Measurements from ENCODE around the gene B3GALT6.

B3GALT6 gene

GRCh38 chr1:1245178-1245816 lies 13.3 kb downstream of the B3GALT6 start:
- H3K27me3 ChIP-seq (replicated peaks; ENCODE audit: insufficient read depth, low read length): peaks cover 42% of the 10 kb centered on the region
- TF ChIP-seq EZH2phosphoT487 (IDR thresholded peaks at IDR 0.05; ENCODE audit: low read length) (no peak), EZH2 (optimal IDR thresholded peaks at IDR 0.05; ENCODE audit: low read depth, low read length) (no peak), CTCF (IDR thresholded peaks at IDR 0.05; ENCODE audit: low read length) (no peak)
- H3K4me2 ChIP-seq (ENCODE audit: low read depth, low read length): no peak overlapping the region
- no peaks in the 10 kb centered on the region for H3K36me3 ChIP-seq (replicated peaks; ENCODE audit: insufficient read depth, low read length)
- no peaks in the 10 kb centered on the region for H4K20me1 ChIP-seq (ENCODE audit: insufficient read depth, low read length)
- H3F3A ChIP-seq (ENCODE audit: insufficient read depth, low read length): no peaks in the 10 kb centered on the region
- no peak overlapping the region for H3K27ac ChIP-seq (ENCODE audit: low read length)
- DNase-seq: no peak
- H3K9me3 ChIP-seq (replicated peaks; ENCODE audit: insufficient read depth, low read length): no peaks in the 10 kb centered on the region
- no peak overlapping the region for H2AFZ ChIP-seq (ENCODE audit: low read length)
- H3K79me2 ChIP-seq (ENCODE audit: low read length): no peaks in the 10 kb centered on the region
- no peak overlapping the region for H3K4me3 ChIP-seq (ENCODE audit: low read length)
- no peaks in the 10 kb centered on the region for H3K9me2 ChIP-seq (replicated peaks; ENCODE audit: insufficient read depth, low read length)
- no peaks in the 10 kb centered on the region for H3K4me1 ChIP-seq (ENCODE audit: low read length)
- no peak overlapping the region for H3K9ac ChIP-seq (ENCODE audit: low read length)

DNA sequence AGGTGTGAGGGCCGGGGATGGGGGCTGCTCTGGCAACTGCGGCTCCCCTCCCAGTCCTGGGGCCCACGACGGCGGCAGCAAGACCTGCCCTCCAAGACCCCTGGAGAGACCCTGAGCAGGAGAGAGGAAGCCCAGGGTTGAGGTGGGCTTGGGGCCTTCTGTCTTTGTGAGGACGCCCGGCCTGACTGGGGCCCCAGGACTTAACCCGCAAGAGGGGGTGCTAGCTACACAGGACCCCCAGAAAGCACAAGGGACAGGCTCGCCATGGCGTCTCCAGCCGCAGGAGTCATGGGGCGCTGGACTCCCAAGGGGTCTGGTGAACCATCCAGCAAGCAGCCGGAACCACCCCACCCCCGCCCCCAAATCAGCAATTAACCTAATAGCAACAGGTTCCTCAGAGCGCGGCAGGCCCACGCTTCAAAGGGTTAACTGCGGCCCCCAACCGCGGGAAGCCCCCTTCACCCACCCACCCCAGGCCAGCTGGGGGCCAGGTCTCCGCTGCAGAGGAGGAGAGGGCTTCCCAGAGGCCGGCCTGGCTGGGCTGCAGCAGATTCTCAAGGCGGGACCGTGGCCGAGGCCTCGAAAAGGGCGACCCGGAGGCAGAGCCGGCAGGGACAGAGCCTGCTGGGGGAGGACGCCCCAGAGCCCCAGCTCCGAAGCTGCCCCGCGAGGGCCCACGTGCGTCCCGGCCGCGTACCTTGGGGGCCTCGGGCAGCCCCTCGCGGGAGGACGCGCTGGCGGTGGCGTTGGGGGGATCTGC lies 14.0 kb downstream of the B3GALT6 start:
- Histone ChIP-seq H3K4me1 (ENCODE audit: low read length) (no peaks in the 10 kb centered on the region), H3K9me3 (replicated peaks; ENCODE audit: insufficient read depth, low read length) (no peaks in the 10 kb centered on the region), H3K9me2 (replicated peaks; ENCODE audit: insufficient read depth, low read length) (no peaks in the 10 kb centered on the region), H3K27me3 (replicated peaks; ENCODE audit: insufficient read depth, low read length) (peaks cover 38% of the 10 kb centered on the region), H3F3A (ENCODE audit: insufficient read depth, low read length) (no peaks in the 10 kb centered on the region), H4K20me1 (ENCODE audit: insufficient read depth, low read length) (no peaks in the 10 kb centered on the region), H2AFZ (ENCODE audit: low read length) (no peak overlapping the region), H3K79me2 (ENCODE audit: low read length) (no peaks in the 10 kb centered on the region), H3K36me3 (replicated peaks; ENCODE audit: insufficient read depth, low read length) (no peaks in the 10 kb centered on the region), H3K4me3 (ENCODE audit: low read length) (no peak overlapping the region), H3K4me2 (ENCODE audit: low read depth, low read length) (no peak overlapping the region), H3K27ac (ENCODE audit: low read length) (no peak overlapping the region), H3K9ac (ENCODE audit: low read length) (no peak overlapping the region)
- no peak for DNase-seq
- TF ChIP-seq EZH2 (optimal IDR thresholded peaks at IDR 0.05; ENCODE audit: low read depth, low read length) (no peak), CTCF (IDR thresholded peaks at IDR 0.05; ENCODE audit: low read length) (no peak), EZH2phosphoT487 (IDR thresholded peaks at IDR 0.05; ENCODE audit: low read length) (no peak)

DNA sequence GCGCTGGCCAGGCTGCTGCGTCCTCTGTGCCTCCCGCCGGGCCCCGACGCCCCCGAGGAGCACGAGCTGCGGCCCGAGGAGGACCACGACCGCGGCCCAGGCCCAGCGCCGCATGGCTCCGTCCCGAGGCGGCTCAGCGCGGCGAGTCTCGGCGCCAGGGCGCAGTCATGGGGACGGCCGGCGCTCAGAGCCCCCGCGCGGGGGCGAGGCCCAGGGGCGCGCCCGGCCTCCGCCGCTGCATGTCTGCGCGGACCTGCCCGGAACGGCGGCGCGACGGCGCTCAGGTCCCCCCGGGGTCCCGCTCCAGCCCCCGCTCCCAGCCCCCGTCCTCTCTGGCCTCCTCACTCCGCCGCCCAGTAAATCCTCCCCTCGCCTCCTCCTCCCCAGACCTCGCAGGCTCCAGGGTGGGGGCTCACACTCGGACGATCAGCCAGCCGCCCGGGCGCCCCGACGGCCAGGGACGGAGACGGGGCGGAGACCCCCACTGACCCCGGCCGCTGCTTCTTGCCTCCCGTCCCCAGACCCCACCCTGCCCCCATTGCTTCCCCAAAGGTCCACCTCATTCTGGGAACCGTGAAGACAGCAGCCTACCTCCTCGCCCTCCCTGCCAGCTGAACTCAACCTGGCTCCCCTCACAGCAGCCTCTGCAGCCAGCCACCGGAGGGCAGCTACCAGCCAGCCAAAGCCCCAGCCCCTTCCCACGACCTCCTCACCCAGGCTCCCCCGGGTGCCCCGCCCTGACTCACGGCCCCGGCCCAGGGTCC lies 14.7 kb downstream of the B3GALT6 start, which contains the start of gene C1QTNF12:
Gene C1QTNF12 (minus strand): TSS at position 146 of the 764 bp plus-strand sequence. CDS start 32 bp downstream, at position 114.
- no peak within 1 kb of the TSS for H3K4me3 ChIP-seq (ENCODE audit: low read length)
- no peak for DNase-seq
- no peak within 1 kb of the TSS for H3K4me2 ChIP-seq (ENCODE audit: low read depth, low read length)
- H3K9me3 ChIP-seq (replicated peaks; ENCODE audit: insufficient read depth, low read length): no peaks in the 10 kb centered on the region
- TF ChIP-seq EZH2 (optimal IDR thresholded peaks at IDR 0.05; ENCODE audit: low read depth, low read length): no peak
- H3F3A ChIP-seq (ENCODE audit: insufficient read depth, low read length): no peaks in the 10 kb centered on the region
- no peaks in the 10 kb centered on the region for H4K20me1 ChIP-seq (ENCODE audit: insufficient read depth, low read length)
- H3K4me1 ChIP-seq (ENCODE audit: low read length): no peaks in the 10 kb centered on the region
- H3K27ac ChIP-seq (ENCODE audit: low read length): no peak within 1 kb of the TSS
- peaks cover 30% of the 10 kb centered on the region for H3K27me3 ChIP-seq (replicated peaks; ENCODE audit: insufficient read depth, low read length)
- no peak within 1 kb of the TSS for H2AFZ ChIP-seq (ENCODE audit: low read length)
- H3K36me3 ChIP-seq (replicated peaks; ENCODE audit: insufficient read depth, low read length): no peaks in the 10 kb centered on the region
- no peaks in the 10 kb centered on the region for H3K9me2 ChIP-seq (replicated peaks; ENCODE audit: insufficient read depth, low read length)
- no peaks in the 10 kb centered on the region for H3K79me2 ChIP-seq (ENCODE audit: low read length)
- no peak within 1 kb of the TSS for H3K9ac ChIP-seq (ENCODE audit: low read length)
